Measurements from ENCODE around the gene EGFR.

- TF ChIP-seq ARNTL (CRISPR knock-in tag; IDR thresholded peaks at IDR 0.05; ENCODE audit: borderline replicate concordance, low read depth): no peak
- no peak for TF ChIP-seq PATZ1 (CRISPR knock-in tag; IDR thresholded peaks at IDR 0.05; ENCODE audit: borderline replicate concordance)
- no peak for TF ChIP-seq TCF4 (CRISPR knock-in tag; IDR thresholded peaks at IDR 0.05; ENCODE audit: borderline replicate concordance)
- no peak for TF ChIP-seq ZNF565 (CRISPR knock-in tag; conservative IDR thresholded peaks at IDR 0.05; ENCODE audit: low read depth)
- TF ChIP-seq RARB (CRISPR knock-in tag; IDR thresholded peaks at IDR 0.05): no peak
- TF ChIP-seq, protein P1, sequence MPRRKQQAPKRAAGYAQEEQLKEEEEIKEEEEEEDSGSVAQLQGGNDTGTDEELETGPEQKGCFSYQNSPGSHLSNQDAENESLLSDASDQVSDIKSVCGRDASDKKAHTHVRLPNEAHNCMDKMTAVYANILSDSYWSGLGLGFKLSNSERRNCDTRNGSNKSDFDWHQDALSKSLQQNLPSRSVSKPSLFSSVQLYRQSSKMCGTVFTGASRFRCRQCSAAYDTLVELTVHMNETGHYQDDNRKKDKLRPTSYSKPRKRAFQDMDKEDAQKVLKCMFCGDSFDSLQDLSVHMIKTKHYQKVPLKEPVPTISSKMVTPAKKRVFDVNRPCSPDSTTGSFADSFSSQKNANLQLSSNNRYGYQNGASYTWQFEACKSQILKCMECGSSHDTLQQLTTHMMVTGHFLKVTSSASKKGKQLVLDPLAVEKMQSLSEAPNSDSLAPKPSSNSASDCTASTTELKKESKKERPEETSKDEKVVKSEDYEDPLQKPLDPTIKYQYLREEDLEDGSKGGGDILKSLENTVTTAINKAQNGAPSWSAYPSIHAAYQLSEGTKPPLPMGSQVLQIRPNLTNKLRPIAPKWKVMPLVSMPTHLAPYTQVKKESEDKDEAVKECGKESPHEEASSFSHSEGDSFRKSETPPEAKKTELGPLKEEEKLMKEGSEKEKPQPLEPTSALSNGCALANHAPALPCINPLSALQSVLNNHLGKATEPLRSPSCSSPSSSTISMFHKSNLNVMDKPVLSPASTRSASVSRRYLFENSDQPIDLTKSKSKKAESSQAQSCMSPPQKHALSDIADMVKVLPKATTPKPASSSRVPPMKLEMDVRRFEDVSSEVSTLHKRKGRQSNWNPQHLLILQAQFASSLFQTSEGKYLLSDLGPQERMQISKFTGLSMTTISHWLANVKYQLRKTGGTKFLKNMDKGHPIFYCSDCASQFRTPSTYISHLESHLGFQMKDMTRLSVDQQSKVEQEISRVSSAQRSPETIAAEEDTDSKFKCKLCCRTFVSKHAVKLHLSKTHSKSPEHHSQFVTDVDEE (CRISPR knock-in tag; IDR thresholded peaks at IDR 0.05): no peak
- no peak for TF ChIP-seq ZNF70 (CRISPR knock-in tag; IDR thresholded peaks at IDR 0.05)
- TF ChIP-seq, protein P2, sequence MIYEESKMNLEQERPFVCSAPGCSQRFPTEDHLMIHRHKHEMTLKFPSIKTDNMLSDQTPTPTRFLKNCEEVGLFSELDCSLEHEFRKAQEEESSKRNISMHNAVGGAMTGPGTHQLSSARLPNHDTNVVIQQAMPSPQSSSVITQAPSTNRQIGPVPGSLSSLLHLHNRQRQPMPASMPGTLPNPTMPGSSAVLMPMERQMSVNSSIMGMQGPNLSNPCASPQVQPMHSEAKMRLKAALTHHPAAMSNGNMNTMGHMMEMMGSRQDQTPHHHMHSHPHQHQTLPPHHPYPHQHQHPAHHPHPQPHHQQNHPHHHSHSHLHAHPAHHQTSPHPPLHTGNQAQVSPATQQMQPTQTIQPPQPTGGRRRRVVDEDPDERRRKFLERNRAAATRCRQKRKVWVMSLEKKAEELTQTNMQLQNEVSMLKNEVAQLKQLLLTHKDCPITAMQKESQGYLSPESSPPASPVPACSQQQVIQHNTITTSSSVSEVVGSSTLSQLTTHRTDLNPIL (CRISPR knock-in tag; IDR thresholded peaks at IDR 0.05; ENCODE audit: low read depth): no peak
- no peak for TF ChIP-seq ZC3H10 (CRISPR knock-in tag; IDR thresholded peaks at IDR 0.05)
Observed at GRCh38 chr7:55149001-55149400, 130.2 kb downstream of the EGFR start.

Data from SK-N-SH treated with all-trans-retinoic acid at 6 μM for 48 hours (cell line).